ENCODE data around the gene TGFB2.

TGFB2 gene

DNA sequence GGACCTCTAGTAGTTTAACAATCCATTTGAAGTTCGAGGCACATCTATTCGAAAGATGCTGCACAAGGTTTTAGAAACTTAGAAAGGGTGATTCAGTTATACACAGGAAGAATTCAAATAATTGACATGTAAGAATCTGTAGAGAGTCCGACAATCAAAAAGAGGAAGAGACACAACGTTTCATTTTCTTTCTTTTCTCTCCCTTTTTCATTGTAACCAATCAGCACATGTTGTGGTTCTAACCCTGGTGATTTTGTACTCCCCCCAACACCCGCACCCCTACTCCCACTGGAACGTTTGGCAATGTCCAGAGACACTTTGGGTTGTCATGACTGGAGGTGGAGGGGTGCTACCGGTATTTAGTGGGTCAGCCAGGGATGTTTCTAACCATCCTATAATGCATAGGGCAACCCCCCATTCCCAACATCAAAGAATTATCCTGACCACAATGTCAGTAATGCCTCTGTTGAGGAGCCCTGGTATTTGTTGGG, 4.9 kb downstream of the TGFB2 start:
- H3K36me3 ChIP-seq (ENCODE audit: control insufficient read depth in 1 of 2, insufficient read depth in 2 of 2, low read depth in 1 of 2, low read length in 2 of 2), result peaks cover 0 to 10% of the 10 kb centered on the region in 2 experiments
- H3K4me2 ChIP-seq (ENCODE audit: low read length, poor library complexity, severe bottlenecking), result peak overlapping the region; percentile 66
- peak overlapping the region; percentile 53 for H2BK5ac ChIP-seq (ENCODE audit: low read depth, low read length, poor library complexity, severe bottlenecking)
- H3K4me3 ChIP-seq (ENCODE audit: insufficient read depth in 1 of 2, low read depth in 1 of 2, low read length in 2 of 2), result peak overlapping the region; percentile 14 to 73
- peak overlapping the region in 1 of 2 experiments; percentile 37 for H3K18ac ChIP-seq (ENCODE audit: low read depth in 1 of 2, low read length in 2 of 2)
- H3K9ac ChIP-seq (ENCODE audit: low read length), result peak overlapping the region; percentile 96
- no peaks in the 10 kb centered on the region for H3K9me3 ChIP-seq (ENCODE audit: control insufficient read depth, low read length)
- H2AFZ ChIP-seq (ENCODE audit: low read depth, low read length), result no peak overlapping the region
- H4K8ac ChIP-seq (ENCODE audit: low read length), result peak overlapping the region; percentile 60
- no peaks in the 10 kb centered on the region for H3K79me1 ChIP-seq (replicated peaks; ENCODE audit: low read length, poor library complexity, severe bottlenecking)
- H3K27me3 ChIP-seq (ENCODE audit: control insufficient read depth in 1 of 2, insufficient read depth in 1 of 2, low read length in 2 of 2), result no peaks in the 10 kb centered on the region
- H3K4ac ChIP-seq (ENCODE audit: low read depth in 1 of 2, low read length in 2 of 2), result no peak overlapping the region
- no peak overlapping the region for H3K14ac ChIP-seq (ENCODE audit: low read length in 2 of 2)
- H3K27ac ChIP-seq (ENCODE audit: low read length, poor library complexity, severe bottlenecking), result peak overlapping the region; percentile 86
- no peak overlapping the region for H3K23ac ChIP-seq (ENCODE audit: low read length in 2 of 2)
- no peak overlapping the region for H2BK120ac ChIP-seq (ENCODE audit: low read depth, low read length)
- peak overlapping the region; percentile 5 to 29 for H2BK12ac ChIP-seq (ENCODE audit: low read length in 2 of 2)
- peak overlapping the region; percentile 74 for H4K91ac ChIP-seq (ENCODE audit: low read length)
- H2BK15ac ChIP-seq (ENCODE audit: low read depth, poor library complexity, severe bottlenecking), result peak overlapping the region; percentile 67
- peak overlapping the region; percentile 44 for H2AK5ac ChIP-seq (ENCODE audit: low read length, severe bottlenecking)
- DNase-seq, result no peak
- 92% methylated on average over 4 of the region's 7 CpGs for WGBS
- H3K4me1 ChIP-seq (ENCODE audit: control insufficient read depth, insufficient read depth, low read depth, low read length), result peaks cover 16% of the 10 kb centered on the region

DNA sequence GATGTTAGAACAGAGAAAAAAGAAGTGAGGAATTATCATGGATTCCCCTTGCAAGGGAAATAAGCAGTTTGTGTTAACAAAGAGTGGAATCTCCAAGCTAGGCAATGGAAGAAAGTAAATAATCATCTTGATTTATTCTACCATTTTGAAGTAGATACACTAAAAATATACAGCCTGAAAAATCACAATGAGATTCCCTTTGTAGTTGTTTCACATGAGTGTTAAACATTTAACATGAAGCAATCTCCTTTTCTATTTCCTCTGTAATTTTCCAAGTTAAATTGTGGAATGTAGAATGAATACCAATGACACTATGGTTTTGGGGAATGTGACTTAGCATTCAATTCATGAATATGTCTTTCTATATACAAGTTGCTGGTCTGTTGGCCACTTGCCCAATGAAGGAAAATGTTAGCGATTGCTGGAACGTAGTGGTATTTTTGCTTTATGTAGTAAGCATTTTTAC, 5.7 kb downstream of the TGFB2 start:
- H2BK12ac ChIP-seq (ENCODE audit: low read length in 2 of 2), result no peak overlapping the region
- peak overlapping the region; percentile 84 for H3K9ac ChIP-seq (ENCODE audit: low read length)
- H3K79me1 ChIP-seq (replicated peaks; ENCODE audit: low read length, poor library complexity, severe bottlenecking), result no peaks in the 10 kb centered on the region
- H3K18ac ChIP-seq (ENCODE audit: low read depth in 1 of 2, low read length in 2 of 2), result no peak overlapping the region
- DNase-seq, result peak; percentile 70
- H2AK5ac ChIP-seq (ENCODE audit: low read length, severe bottlenecking), result no peak overlapping the region
- no peak overlapping the region for H3K4ac ChIP-seq (ENCODE audit: low read depth in 1 of 2, low read length in 2 of 2)
- no peak overlapping the region for H4K91ac ChIP-seq (ENCODE audit: low read length)
- no peak overlapping the region for H4K8ac ChIP-seq (ENCODE audit: low read length)
- 67% methylated on average over 2 of the region's 2 CpGs for WGBS
- peak overlapping the region; percentile 30 for H3K4me2 ChIP-seq (ENCODE audit: low read length, poor library complexity, severe bottlenecking)
- H3K23ac ChIP-seq (ENCODE audit: low read length in 2 of 2), result no peak overlapping the region
- peaks cover 16% of the 10 kb centered on the region for H3K4me1 ChIP-seq (ENCODE audit: control insufficient read depth, insufficient read depth, low read depth, low read length)
- H3K36me3 ChIP-seq (ENCODE audit: control insufficient read depth in 1 of 2, insufficient read depth in 2 of 2, low read depth in 1 of 2, low read length in 2 of 2), result peaks cover 0 to 10% of the 10 kb centered on the region in 2 experiments
- H3K14ac ChIP-seq (ENCODE audit: low read length in 2 of 2), result no peak overlapping the region
- H3K27ac ChIP-seq (ENCODE audit: low read length, poor library complexity, severe bottlenecking), result peak overlapping the region; percentile 93
- no peak overlapping the region for H2BK15ac ChIP-seq (ENCODE audit: low read depth, poor library complexity, severe bottlenecking)
- no peaks in the 10 kb centered on the region for H3K27me3 ChIP-seq (ENCODE audit: control insufficient read depth in 1 of 2, insufficient read depth in 1 of 2, low read length in 2 of 2)
- H2BK120ac ChIP-seq (ENCODE audit: low read depth, low read length), result no peak overlapping the region
- H2AFZ ChIP-seq (ENCODE audit: low read depth, low read length), result no peak overlapping the region
- H3K9me3 ChIP-seq (ENCODE audit: control insufficient read depth, low read length), result no peaks in the 10 kb centered on the region
- peak overlapping the region in 1 of 2 experiments; percentile 73 for H3K4me3 ChIP-seq (ENCODE audit: insufficient read depth in 1 of 2, low read depth in 1 of 2, low read length in 2 of 2)
- H2BK5ac ChIP-seq (ENCODE audit: low read depth, low read length, poor library complexity, severe bottlenecking), result no peak overlapping the region

DNA sequence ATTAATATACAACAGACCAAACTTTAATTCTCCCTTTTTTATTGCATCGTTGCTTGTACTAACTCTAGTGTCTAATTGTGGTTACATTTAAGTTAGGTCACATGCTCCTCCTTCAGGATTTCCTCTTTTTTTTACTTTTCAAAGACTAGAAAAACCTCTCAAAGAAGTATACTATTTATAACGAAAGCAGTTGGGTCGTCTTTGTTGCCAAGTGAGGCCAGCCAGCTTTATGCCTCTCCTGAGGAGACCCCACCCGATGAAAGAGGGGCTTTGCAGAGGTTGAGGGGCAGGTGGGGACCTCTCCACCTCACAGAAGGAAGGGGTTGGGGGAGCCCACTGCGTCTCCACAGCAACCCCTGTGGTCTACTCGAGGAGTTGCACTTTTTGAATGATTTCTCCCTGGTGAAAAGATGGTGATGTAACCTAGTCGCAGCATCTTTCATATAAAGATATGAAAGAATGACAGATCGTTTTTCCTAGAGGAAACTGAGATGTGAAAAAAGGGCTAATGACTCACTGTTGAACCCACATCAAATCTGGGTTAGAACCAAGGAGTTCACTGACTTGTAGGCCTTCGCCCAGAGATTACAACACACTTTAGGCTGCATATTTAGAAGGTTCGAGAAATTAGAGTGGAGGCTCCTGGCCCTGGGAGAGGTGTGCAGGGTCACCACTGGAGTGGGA, 6.4 kb downstream of the TGFB2 start:
- Histone ChIP-seq H3K4me3 (ENCODE audit: insufficient read depth in 1 of 2, low read depth in 1 of 2, low read length in 2 of 2) (peak overlapping the region in 1 of 2 experiments; percentile 73), H3K4me2 (ENCODE audit: low read length, poor library complexity, severe bottlenecking) (peak overlapping the region; percentile 48), H2BK120ac (ENCODE audit: low read depth, low read length) (no peak overlapping the region), H3K18ac (ENCODE audit: low read depth in 1 of 2, low read length in 2 of 2) (peak overlapping the region in 1 of 2 experiments; percentile 55), H2AFZ (ENCODE audit: low read depth, low read length) (no peak overlapping the region), H3K14ac (ENCODE audit: low read length in 2 of 2) (no peak overlapping the region), H3K4me1 (ENCODE audit: control insufficient read depth, insufficient read depth, low read depth, low read length) (peaks cover 19% of the 10 kb centered on the region), H3K27me3 (ENCODE audit: control insufficient read depth in 1 of 2, insufficient read depth in 1 of 2, low read length in 2 of 2) (no peaks in the 10 kb centered on the region), H2BK5ac (ENCODE audit: low read depth, low read length, poor library complexity, severe bottlenecking) (peak overlapping the region; percentile 78), H3K79me1 (replicated peaks; ENCODE audit: low read length, poor library complexity, severe bottlenecking) (peaks cover 1% of the 10 kb centered on the region), H3K36me3 (ENCODE audit: control insufficient read depth in 1 of 2, insufficient read depth in 2 of 2, low read depth in 1 of 2, low read length in 2 of 2) (peaks cover 0 to 13% of the 10 kb centered on the region in 2 experiments), H3K4ac (ENCODE audit: low read depth in 1 of 2, low read length in 2 of 2) (no peak overlapping the region), H2BK12ac (ENCODE audit: low read length in 2 of 2) (peak overlapping the region; percentile 74 to 92), H2AK5ac (ENCODE audit: low read length, severe bottlenecking) (peak overlapping the region; percentile 77), H2BK15ac (ENCODE audit: low read depth, poor library complexity, severe bottlenecking) (peak overlapping the region; percentile 89), H4K91ac (ENCODE audit: low read length) (peak overlapping the region; percentile 74), H3K27ac (ENCODE audit: low read length, poor library complexity, severe bottlenecking) (peak overlapping the region; percentile 74), H3K9me3 (ENCODE audit: control insufficient read depth, low read length) (no peaks in the 10 kb centered on the region), H3K9ac (ENCODE audit: low read length) (peak overlapping the region; percentile 84), H3K23ac (ENCODE audit: low read length in 2 of 2) (no peak overlapping the region), H4K8ac (ENCODE audit: low read length) (peak overlapping the region; percentile 89)
- WGBS, result 65% methylated on average over 9 of the region's 10 CpGs
- DNase-seq, result peak; percentile 50

DNA sequence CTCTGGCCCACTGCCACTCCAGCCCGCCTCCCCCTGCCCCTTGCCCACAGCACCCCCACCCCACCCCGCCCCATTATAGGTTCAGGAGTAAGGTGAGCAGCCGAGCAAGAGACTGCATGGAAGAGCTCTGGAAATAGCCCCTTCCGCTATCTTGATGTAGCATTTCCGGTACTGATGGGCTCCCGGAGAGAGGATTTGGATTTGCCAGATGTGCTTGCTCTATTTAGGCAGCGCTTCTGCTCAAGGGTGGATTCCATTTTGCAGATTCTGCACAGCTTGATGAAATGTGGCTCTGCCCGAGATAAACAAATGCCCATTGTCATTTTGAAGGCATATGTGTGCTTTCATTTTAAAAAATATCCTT, 6.9 kb downstream of the TGFB2 start:
- Histone ChIP-seq H3K9ac (ENCODE audit: low read length) (no peak overlapping the region), H2AK5ac (ENCODE audit: low read length, severe bottlenecking) (no peak overlapping the region), H3K9me3 (ENCODE audit: control insufficient read depth, low read length) (no peaks in the 10 kb centered on the region), H3K23ac (ENCODE audit: low read length in 2 of 2) (no peak overlapping the region), H3K4ac (ENCODE audit: low read depth in 1 of 2, low read length in 2 of 2) (no peak overlapping the region), H4K8ac (ENCODE audit: low read length) (peak overlapping the region; percentile 37), H2AFZ (ENCODE audit: low read depth, low read length) (no peak overlapping the region), H3K27me3 (ENCODE audit: control insufficient read depth in 1 of 2, insufficient read depth in 1 of 2, low read length in 2 of 2) (no peaks in the 10 kb centered on the region), H3K36me3 (ENCODE audit: control insufficient read depth in 1 of 2, insufficient read depth in 2 of 2, low read depth in 1 of 2, low read length in 2 of 2) (peaks cover 0 to 16% of the 10 kb centered on the region in 2 experiments), H3K18ac (ENCODE audit: low read depth in 1 of 2, low read length in 2 of 2) (peak overlapping the region in 1 of 2 experiments; percentile 18), H2BK120ac (ENCODE audit: low read depth, low read length) (no peak overlapping the region), H3K4me3 (ENCODE audit: insufficient read depth in 1 of 2, low read depth in 1 of 2, low read length in 2 of 2) (no peak overlapping the region), H3K14ac (ENCODE audit: low read length in 2 of 2) (no peak overlapping the region), H2BK5ac (ENCODE audit: low read depth, low read length, poor library complexity, severe bottlenecking) (no peak overlapping the region), H2BK12ac (ENCODE audit: low read length in 2 of 2) (no peak overlapping the region), H3K79me1 (replicated peaks; ENCODE audit: low read length, poor library complexity, severe bottlenecking) (peaks cover 1% of the 10 kb centered on the region), H3K4me2 (ENCODE audit: low read length, poor library complexity, severe bottlenecking) (peak overlapping the region; percentile 54), H3K27ac (ENCODE audit: low read length, poor library complexity, severe bottlenecking) (peak overlapping the region; percentile 74), H2BK15ac (ENCODE audit: low read depth, poor library complexity, severe bottlenecking) (no peak overlapping the region), H3K4me1 (ENCODE audit: control insufficient read depth, insufficient read depth, low read depth, low read length) (peaks cover 22% of the 10 kb centered on the region), H4K91ac (ENCODE audit: low read length) (no peak overlapping the region)
- 97% methylated on average over 7 of the region's 8 CpGs for WGBS
- DNase-seq, result no peak

All from mesenchymal stem cell (in vitro differentiated cells and primary cell).